ENCODE data around the gene VAX1. TPM values are rescaled to one million over a fixed set of nuclear protein-coding genes. Genes with fewer than 3 reads are reported as not detected.
A peak's percentile ranks its signal among the peaks of the same experiment; 100 is the strongest.
"Not testable (repeated sequence)": the region's sequence is repeated elsewhere in the genome, so short reads cannot be mapped to it uniquely, and the experiment has no call there.

Gene VAX1, protein sequence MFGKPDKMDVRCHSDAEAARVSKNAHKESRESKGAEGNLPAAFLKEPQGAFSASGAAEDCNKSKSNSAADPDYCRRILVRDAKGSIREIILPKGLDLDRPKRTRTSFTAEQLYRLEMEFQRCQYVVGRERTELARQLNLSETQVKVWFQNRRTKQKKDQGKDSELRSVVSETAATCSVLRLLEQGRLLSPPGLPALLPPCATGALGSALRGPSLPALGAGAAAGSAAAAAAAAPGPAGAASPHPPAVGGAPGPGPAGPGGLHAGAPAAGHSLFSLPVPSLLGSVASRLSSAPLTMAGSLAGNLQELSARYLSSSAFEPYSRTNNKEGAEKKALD
- not detected in 2 replicates for total RNA-seq
- polyA plus RNA-seq, result not detected in 2 replicates
- not detected in 2 replicates for polyA plus RNA-seq (2012)
- not detected in 2 replicates for polyA minus RNA-seq (ENCODE audit: low replicate concordance)

DNA sequence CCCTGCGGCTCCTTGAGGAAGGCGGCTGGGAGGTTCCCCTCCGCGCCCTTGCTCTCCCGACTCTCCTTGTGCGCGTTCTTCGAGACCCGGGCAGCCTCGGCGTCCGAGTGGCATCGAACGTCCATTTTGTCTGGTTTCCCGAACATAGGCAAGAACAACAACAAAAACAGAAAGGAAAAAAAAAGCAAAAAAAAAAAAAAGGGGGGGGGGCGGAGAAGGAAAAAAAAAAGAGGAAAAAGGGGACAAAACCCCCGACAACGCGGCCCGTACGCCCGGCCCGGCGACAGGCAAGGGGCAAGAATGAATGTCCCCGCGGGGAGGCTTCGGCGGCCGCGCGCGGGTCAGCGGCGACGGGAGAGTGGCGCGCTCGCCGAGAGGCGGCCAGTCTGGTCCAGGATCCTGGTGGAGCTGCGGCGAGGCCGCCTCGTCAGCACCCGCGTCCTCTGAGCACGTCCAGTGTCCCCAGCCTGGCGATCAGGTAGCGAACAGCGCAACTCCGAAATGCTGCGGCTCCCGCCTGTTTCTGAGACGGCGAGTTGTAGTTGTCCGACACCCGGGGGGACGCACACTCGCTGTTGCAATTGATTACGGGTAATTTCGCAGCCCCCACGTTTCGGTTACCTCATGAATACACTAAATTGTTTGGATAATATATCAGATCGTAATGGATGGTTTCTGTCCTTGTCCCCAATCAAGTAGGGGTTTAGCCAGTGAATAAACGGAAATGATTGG is at the start of gene VAX1:
Gene VAX1 (minus strand): TSS at position 360 of the 732 bp plus-strand sequence. CDS start 214 bp downstream, at position 146.
- Histone ChIP-seq H3K27me3 (ENCODE audit: control insufficient read depth, insufficient read depth, low read length) (peaks cover 61% of the 10 kb centered on the region), H3K27ac (ENCODE audit: insufficient read depth, low read length) (no peak within 1 kb of the TSS), H3K36me3 (ENCODE audit: control insufficient read depth, insufficient read depth, low read length) (no peaks in the 10 kb centered on the region), H2AFZ (ENCODE audit: low read length) (no peak within 1 kb of the TSS), H3K9me3 (ENCODE audit: control insufficient read depth, insufficient read depth, low read depth, low read length) (no peaks in the 10 kb centered on the region), H4K20me1 (ENCODE audit: control insufficient read depth, extremely low read depth, insufficient read depth, low read length) (no peaks in the 10 kb centered on the region), H3K4me3 (replicated peaks in 1 of 4; ENCODE audit: control extremely low read depth in 1 of 4, insufficient read depth in 1 of 4, low read depth in 3 of 4, low read length in 4 of 4) (peak within 1 kb of the TSS in 1 of 4 experiments; percentile 7), H3K9ac (ENCODE audit: insufficient read depth, low read length) (no peak within 1 kb of the TSS), H3K79me2 (ENCODE audit: control insufficient read depth, insufficient read depth, low read length) (no peaks in the 10 kb centered on the region), H3K4me2 (ENCODE audit: extremely low read depth, insufficient read depth, low read length) (peak within 1 kb of the TSS; percentile 25), H3K4me1 (ENCODE audit: control insufficient read depth, extremely low read depth, insufficient read depth, low read length) (no peaks in the 10 kb centered on the region)
- DNase-seq (ENCODE audit: low read depth in 2 of 2), result no peak
- TF ChIP-seq EZH2 (IDR thresholded peaks at IDR 0.05; ENCODE audit: low read length, missing control alignments), result no peak
- TF ChIP-seq, protein P1, sequence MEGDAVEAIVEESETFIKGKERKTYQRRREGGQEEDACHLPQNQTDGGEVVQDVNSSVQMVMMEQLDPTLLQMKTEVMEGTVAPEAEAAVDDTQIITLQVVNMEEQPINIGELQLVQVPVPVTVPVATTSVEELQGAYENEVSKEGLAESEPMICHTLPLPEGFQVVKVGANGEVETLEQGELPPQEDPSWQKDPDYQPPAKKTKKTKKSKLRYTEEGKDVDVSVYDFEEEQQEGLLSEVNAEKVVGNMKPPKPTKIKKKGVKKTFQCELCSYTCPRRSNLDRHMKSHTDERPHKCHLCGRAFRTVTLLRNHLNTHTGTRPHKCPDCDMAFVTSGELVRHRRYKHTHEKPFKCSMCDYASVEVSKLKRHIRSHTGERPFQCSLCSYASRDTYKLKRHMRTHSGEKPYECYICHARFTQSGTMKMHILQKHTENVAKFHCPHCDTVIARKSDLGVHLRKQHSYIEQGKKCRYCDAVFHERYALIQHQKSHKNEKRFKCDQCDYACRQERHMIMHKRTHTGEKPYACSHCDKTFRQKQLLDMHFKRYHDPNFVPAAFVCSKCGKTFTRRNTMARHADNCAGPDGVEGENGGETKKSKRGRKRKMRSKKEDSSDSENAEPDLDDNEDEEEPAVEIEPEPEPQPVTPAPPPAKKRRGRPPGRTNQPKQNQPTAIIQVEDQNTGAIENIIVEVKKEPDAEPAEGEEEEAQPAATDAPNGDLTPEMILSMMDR (conservative IDR thresholded peaks at IDR 0.05 in 1 of 2, IDR thresholded peaks at IDR 0.05 in 1 of 2; ENCODE audit: low read depth in 1 of 2, low read length in 2 of 2), result no peak

DNA sequence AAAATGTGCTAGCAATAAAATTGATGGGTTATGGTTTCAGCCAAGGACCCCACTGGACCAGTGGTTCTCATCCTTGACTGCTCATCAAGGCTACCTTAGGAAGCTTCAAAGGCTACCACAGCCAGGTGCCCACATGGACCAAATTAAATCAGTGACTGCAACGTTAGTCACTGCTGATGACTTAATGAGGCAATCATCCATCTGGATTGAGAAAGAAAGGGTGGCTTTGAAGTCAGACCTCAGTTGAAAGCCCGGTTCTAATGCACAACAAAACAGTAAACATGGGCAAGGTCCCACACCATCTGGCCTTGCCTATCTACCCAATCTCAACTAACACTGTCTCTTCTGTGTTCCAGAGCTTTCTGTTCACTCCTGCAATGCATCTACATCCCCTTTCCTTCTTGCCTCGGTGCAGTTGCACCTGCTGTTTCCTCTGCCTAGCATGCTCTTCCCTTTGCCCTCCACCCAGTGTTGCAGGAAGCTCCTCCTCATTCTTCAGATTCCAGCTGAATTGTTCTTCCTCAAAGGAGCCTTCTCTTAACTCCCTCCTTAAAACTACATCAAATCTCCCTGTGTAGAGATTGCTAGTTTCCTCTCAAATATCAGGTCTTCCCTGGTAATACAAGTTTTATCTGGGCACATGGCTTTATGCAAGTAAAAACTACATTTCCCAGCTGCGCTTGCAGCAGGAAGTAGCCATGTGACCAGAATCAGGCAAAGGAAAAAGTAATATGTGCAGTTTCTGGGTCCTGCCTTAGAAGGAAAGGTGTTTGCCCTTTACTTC is 49.0 kb upstream of the VAX1 start:
- Histone ChIP-seq H3K4me3 (replicated peaks in 1 of 4; ENCODE audit: control extremely low read depth in 1 of 4, insufficient read depth in 1 of 4, low read depth in 3 of 4, low read length in 4 of 4) (no peak overlapping the region), H4K20me1 (ENCODE audit: control insufficient read depth, extremely low read depth, insufficient read depth, low read length) (no peaks in the 10 kb centered on the region), H2AFZ (ENCODE audit: low read length) (no peak overlapping the region), H3K27me3 (ENCODE audit: control insufficient read depth, insufficient read depth, low read length) (no peaks in the 10 kb centered on the region), H3K4me1 (ENCODE audit: control insufficient read depth, extremely low read depth, insufficient read depth, low read length) (no peaks in the 10 kb centered on the region), H3K36me3 (ENCODE audit: control insufficient read depth, insufficient read depth, low read length) (no peaks in the 10 kb centered on the region), H3K4me2 (ENCODE audit: extremely low read depth, insufficient read depth, low read length) (no peak overlapping the region), H3K9me3 (ENCODE audit: control insufficient read depth, insufficient read depth, low read depth, low read length) (no peaks in the 10 kb centered on the region), H3K79me2 (ENCODE audit: control insufficient read depth, insufficient read depth, low read length) (no peaks in the 10 kb centered on the region), H3K9ac (ENCODE audit: insufficient read depth, low read length) (no peak overlapping the region), H3K27ac (ENCODE audit: insufficient read depth, low read length) (no peak overlapping the region)
- TF ChIP-seq EZH2 (IDR thresholded peaks at IDR 0.05; ENCODE audit: low read length, missing control alignments), result no peak
- TF ChIP-seq, protein P1 (conservative IDR thresholded peaks at IDR 0.05 in 1 of 2, IDR thresholded peaks at IDR 0.05 in 1 of 2; ENCODE audit: low read depth in 1 of 2, low read length in 2 of 2), result no peak
- DNase-seq (ENCODE audit: low read depth in 2 of 2), result peak in 1 of 2 donors; percentile 36

DNA sequence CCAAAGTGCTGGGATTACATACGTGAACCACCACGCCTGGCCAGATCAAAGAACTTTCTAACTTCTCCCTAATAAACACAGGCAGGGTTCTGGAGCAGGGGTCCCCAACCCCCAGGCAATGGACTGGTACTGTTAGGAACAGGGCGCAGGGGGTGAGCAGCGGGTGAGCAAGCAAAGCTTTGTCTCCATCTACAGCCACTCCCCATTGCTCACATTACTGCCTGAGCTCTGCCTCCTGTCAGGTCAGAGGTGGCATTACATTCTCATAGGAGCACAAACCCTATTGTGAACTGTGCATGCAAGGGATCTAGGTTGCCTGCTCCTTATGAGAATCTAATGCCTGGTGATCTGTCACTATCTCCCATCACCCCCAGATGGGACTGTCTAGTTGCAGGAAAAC is 47.7 kb upstream of the VAX1 start:
- not testable (repeated sequence) for H3K4me1 ChIP-seq (ENCODE audit: control insufficient read depth, extremely low read depth, insufficient read depth, low read length); H3K9me3 ChIP-seq (ENCODE audit: control insufficient read depth, insufficient read depth, low read depth, low read length); H4K20me1 ChIP-seq (ENCODE audit: control insufficient read depth, extremely low read depth, insufficient read depth, low read length); H3K4me2 ChIP-seq (ENCODE audit: extremely low read depth, insufficient read depth, low read length); H3K79me2 ChIP-seq (ENCODE audit: control insufficient read depth, insufficient read depth, low read length); H3K27me3 ChIP-seq (ENCODE audit: control insufficient read depth, insufficient read depth, low read length); H3K4me3 ChIP-seq (replicated peaks in 1 of 4; ENCODE audit: control extremely low read depth in 1 of 4, insufficient read depth in 1 of 4, low read depth in 3 of 4, low read length in 4 of 4); H3K27ac ChIP-seq (ENCODE audit: insufficient read depth, low read length); DNase-seq (ENCODE audit: low read depth in 2 of 2); H3K36me3 ChIP-seq (ENCODE audit: control insufficient read depth, insufficient read depth, low read length); H2AFZ ChIP-seq (ENCODE audit: low read length); H3K9ac ChIP-seq (ENCODE audit: insufficient read depth, low read length)

All from fibroblast of lung (primary cell).